Measurements from ENCODE around the gene TLR8.
A peak's percentile ranks its signal among the peaks of the same experiment; 100 is the strongest.
"Not testable (repeated sequence)": the region's sequence is repeated elsewhere in the genome, so short reads cannot be mapped to it uniquely, and the experiment has no call there.

Gene TLR8

GRCh38 chrX:12898073-12898472, 8.3 kb upstream of the TLR8 start:
- DNase-seq: no peak

GRCh38 chrX:12899506-12899905, 6.9 kb upstream of the TLR8 start:
- no peak for DNase-seq

- no peak for DNase-seq
These were observed 4.9 kb upstream of the TLR8 start for GRCh38 chrX:12901486-12901885.

GRCh38 chrX:12903646-12904045, 2.8 kb upstream of the TLR8 start:
- DNase-seq: peak; percentile 44

GRCh38 chrX:12910423-12911121, 4.2 kb downstream of the TLR8 start:
- no peak for DNase-seq

- no peak for DNase-seq
These were observed 4.7 kb downstream of the TLR8 start for GRCh38 chrX:12911122-12911470.

GRCh38 chrX:12912791-12913482, 6.5 kb downstream of the TLR8 start:
- no peak for DNase-seq

GRCh38 chrX:12917753-12918152, 11.3 kb downstream of the TLR8 start:
- no peak for DNase-seq

GRCh38 chrX:12919051-12919450, 12.6 kb downstream of the TLR8 start:
- no peak for DNase-seq

GRCh38 chrX:12919620-12920019, 13.2 kb downstream of the TLR8 start:
- DNase-seq: no peak

GRCh38 chrX:12920990-12921389, 14.6 kb downstream of the TLR8 start:
- DNase-seq: no peak

GRCh38 chrX:12921886-12922598, 15.6 kb downstream of the TLR8 start:
- DNase-seq: no peak

GRCh38 chrX:12922599-12922919, 16.1 kb downstream of the TLR8 start:
- DNase-seq: no peak

GRCh38 chrX:12929701-12930100, 23.3 kb downstream of the TLR8 start:
- peak; percentile 66 for DNase-seq

- no peak for DNase-seq
These were observed 23.7 kb downstream of the TLR8 start for GRCh38 chrX:12930150-12930549.

- no peak for DNase-seq
These were observed 25.8 kb downstream of the TLR8 start for GRCh38 chrX:12932244-12932643.

- DNase-seq: no peak
These were observed 28.4 kb downstream of the TLR8 start for GRCh38 chrX:12934850-12935249.

- no peak for DNase-seq
These were observed 30.5 kb downstream of the TLR8 start for GRCh38 chrX:12936947-12937346.

GRCh38 chrX:12940471-12940870, 34.1 kb downstream of the TLR8 start:
- not testable (repeated sequence) for DNase-seq

- DNase-seq: not testable (repeated sequence)
These were observed 37.2 kb downstream of the TLR8 start for GRCh38 chrX:12943592-12943991.

- not testable (repeated sequence) for DNase-seq
These were observed 38.0 kb downstream of the TLR8 start for GRCh38 chrX:12944452-12944851.

- DNase-seq: no peak
These were observed 39.1 kb downstream of the TLR8 start for GRCh38 chrX:12945494-12945893.

- no peak for DNase-seq
These were observed 40.0 kb downstream of the TLR8 start for GRCh38 chrX:12946406-12946805.

GRCh38 chrX:12946838-12947544, 40.6 kb downstream of the TLR8 start:
- peak; percentile 70 for DNase-seq
